Measurements from ENCODE around the gene FBLN5. TPM values are rescaled to one million over a fixed set of nuclear protein-coding genes. Genes with fewer than 3 reads are reported as not detected.
"Not testable (repeated sequence)": the region's sequence is repeated elsewhere in the genome, so short reads cannot be mapped to it uniquely, and the experiment has no call there.

Gene FBLN5
- total and polyA plus RNA-seq, 5 donors from 2014 or later: 3.0 to 21.9 (median 20.9) TPM

DNA sequence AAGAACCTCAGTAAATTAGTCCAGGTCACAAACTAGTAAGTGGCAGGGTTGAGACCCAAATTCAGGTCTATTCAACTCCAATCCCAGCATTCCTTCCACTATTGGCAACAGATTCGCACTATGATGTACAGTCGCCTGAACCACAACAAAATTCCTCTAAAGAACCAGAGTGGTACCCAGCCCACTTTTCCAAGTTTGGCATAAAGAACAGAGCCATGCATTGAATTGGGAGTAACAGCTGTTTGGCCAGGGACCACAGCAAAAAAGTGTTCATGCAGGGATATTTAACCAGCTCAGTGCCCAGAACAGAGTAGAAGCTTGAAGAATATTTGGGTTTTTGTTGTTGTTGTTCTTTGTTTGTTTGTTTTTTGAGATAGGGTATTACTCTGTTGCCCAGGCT lies 89.9 kb downstream of the FBLN5 start:
- H3K4me1 Mint-ChIP-seq: peaks cover 18 to 83% (median 58%) of the 10 kb centered on the region in 4 donors
- H3K4me3 Mint-ChIP-seq: no peak overlapping the region
- no peak for DNase-seq
- H3K27me3 Mint-ChIP-seq: no peaks in the 10 kb centered on the region
- peaks cover 49% of the 10 kb centered on the region for H3K36me3 Mint-ChIP-seq
- no peak overlapping the region for H3K27ac ChIP-seq (ENCODE audit: insufficient read depth, low read length, poor library complexity, severe bottlenecking)
- no peaks in the 10 kb centered on the region for H3K9me3 ChIP-seq (ENCODE audit: control insufficient read depth in 2 of 2, low read length in 2 of 2)
- H3K4me3 ChIP-seq (ENCODE audit: low read depth, low read length): no peak overlapping the region
- no peaks in the 10 kb centered on the region for H3K9me3 Mint-ChIP-seq
- peak overlapping the region in 1 of 3 donors; percentile 20 for H3K27ac Mint-ChIP-seq
- no peaks in the 10 kb centered on the region for H3K27me3 ChIP-seq (ENCODE audit: control insufficient read depth, insufficient read depth, low read length)
- peaks cover 52% of the 10 kb centered on the region for H3K4me1 ChIP-seq (ENCODE audit: control insufficient read depth, insufficient read depth, low read length, poor library complexity, severe bottlenecking)
- peaks cover 18% of the 10 kb centered on the region for H3K36me3 ChIP-seq (ENCODE audit: control insufficient read depth, insufficient read depth, low read length)
- no peak for ATAC-seq (ENCODE audit: low read depth in 2 of 2)

- Mint-ChIP-seq H3K9me3 (no peaks in the 10 kb centered on the region), H3K27me3 (no peaks in the 10 kb centered on the region), H3K4me3 (peak overlapping the region in 2 of 4 donors; percentile 11 to 40), H3K4me1 (peaks cover 15 to 59% (median 43%) of the 10 kb centered on the region in 4 donors), H3K36me3 (peaks cover 41% of the 10 kb centered on the region), H3K27ac (peak overlapping the region; percentile 27 to 91 (median 54))
- Histone ChIP-seq H3K36me3 (ENCODE audit: control insufficient read depth, insufficient read depth, low read length) (peaks cover 29% of the 10 kb centered on the region), H3K27ac (ENCODE audit: insufficient read depth, low read length, poor library complexity, severe bottlenecking) (no peak overlapping the region), H3K4me3 (ENCODE audit: low read depth, low read length) (no peak overlapping the region), H3K4me1 (ENCODE audit: control insufficient read depth, insufficient read depth, low read length, poor library complexity, severe bottlenecking) (peaks cover 24% of the 10 kb centered on the region), H3K27me3 (ENCODE audit: control insufficient read depth, insufficient read depth, low read length) (no peaks in the 10 kb centered on the region), H3K9me3 (ENCODE audit: control insufficient read depth in 2 of 2, low read length in 2 of 2) (no peaks in the 10 kb centered on the region)
- DNase-seq: no peak
- no peak for ATAC-seq (ENCODE audit: low read depth in 2 of 2)
Observed at GRCh38 chr14:91854327-91854934, 93.1 kb downstream of the FBLN5 start.

GRCh38 chr14:91851563-91851962 lies 95.9 kb downstream of the FBLN5 start:
- Mint-ChIP-seq H3K27ac (no peak overlapping the region), H3K27me3 (peaks cover 4% of the 10 kb centered on the region), H3K4me1 (peaks cover 12 to 49% (median 33%) of the 10 kb centered on the region in 4 donors), H3K9me3 (no peaks in the 10 kb centered on the region), H3K36me3 (peaks cover 53% of the 10 kb centered on the region), H3K4me3 (no peak overlapping the region)
- H3K4me1 ChIP-seq (ENCODE audit: control insufficient read depth, insufficient read depth, low read length, poor library complexity, severe bottlenecking): peaks cover 9% of the 10 kb centered on the region
- H3K36me3 ChIP-seq (ENCODE audit: control insufficient read depth, insufficient read depth, low read length): peaks cover 26% of the 10 kb centered on the region
- ATAC-seq (ENCODE audit: low read depth in 2 of 2) (no peak), DNase-seq (no peak)
- H3K9me3 ChIP-seq (ENCODE audit: control insufficient read depth in 2 of 2, low read length in 2 of 2): no peaks in the 10 kb centered on the region
- no peaks in the 10 kb centered on the region for H3K27me3 ChIP-seq (ENCODE audit: control insufficient read depth, insufficient read depth, low read length)
- no peak overlapping the region for H3K27ac ChIP-seq (ENCODE audit: insufficient read depth, low read length, poor library complexity, severe bottlenecking)
- no peak overlapping the region for H3K4me3 ChIP-seq (ENCODE audit: low read depth, low read length)

DNA sequence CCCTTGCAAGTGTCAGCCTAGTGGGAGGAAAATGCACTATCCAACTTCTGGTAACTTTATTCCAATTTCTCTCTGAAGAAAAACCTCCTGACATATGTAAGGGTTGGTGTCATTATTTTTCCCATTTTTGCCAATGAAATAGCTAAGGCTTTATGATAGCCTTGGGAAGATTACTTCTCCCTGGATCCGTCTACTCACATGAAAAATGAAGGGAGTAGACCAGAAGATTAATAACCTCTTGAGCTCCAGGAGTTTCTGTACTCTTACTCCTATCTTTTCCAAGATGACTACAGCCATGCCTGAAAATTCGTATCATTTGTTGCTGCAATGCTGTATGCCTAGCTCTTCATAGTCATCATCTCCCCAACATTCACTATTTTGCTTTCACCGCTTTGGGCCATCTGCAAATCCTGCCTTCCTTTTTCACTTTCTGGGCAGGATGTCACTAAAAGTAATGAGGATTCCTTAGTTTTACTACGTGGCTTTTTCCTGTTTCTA lies 98.9 kb downstream of the FBLN5 start:
- Histone ChIP-seq H3K36me3 (ENCODE audit: control insufficient read depth, insufficient read depth, low read length) (peaks cover 18% of the 10 kb centered on the region), H3K9me3 (ENCODE audit: control insufficient read depth in 2 of 2, low read length in 2 of 2) (no peaks in the 10 kb centered on the region), H3K27me3 (ENCODE audit: control insufficient read depth, insufficient read depth, low read length) (no peaks in the 10 kb centered on the region), H3K4me3 (ENCODE audit: low read depth, low read length) (no peak overlapping the region), H3K27ac (ENCODE audit: insufficient read depth, low read length, poor library complexity, severe bottlenecking) (no peak overlapping the region), H3K4me1 (ENCODE audit: control insufficient read depth, insufficient read depth, low read length, poor library complexity, severe bottlenecking) (no peaks in the 10 kb centered on the region)
- Mint-ChIP-seq H3K36me3 (peaks cover 44% of the 10 kb centered on the region), H3K4me3 (no peak overlapping the region), H3K27me3 (peaks cover 4% of the 10 kb centered on the region), H3K4me1 (peaks cover 7 to 27% (median 23%) of the 10 kb centered on the region in 4 donors), H3K9me3 (no peaks in the 10 kb centered on the region), H3K27ac (no peak overlapping the region)
- ATAC-seq (ENCODE audit: low read depth in 2 of 2) (no peak), DNase-seq (no peak)

DNA sequence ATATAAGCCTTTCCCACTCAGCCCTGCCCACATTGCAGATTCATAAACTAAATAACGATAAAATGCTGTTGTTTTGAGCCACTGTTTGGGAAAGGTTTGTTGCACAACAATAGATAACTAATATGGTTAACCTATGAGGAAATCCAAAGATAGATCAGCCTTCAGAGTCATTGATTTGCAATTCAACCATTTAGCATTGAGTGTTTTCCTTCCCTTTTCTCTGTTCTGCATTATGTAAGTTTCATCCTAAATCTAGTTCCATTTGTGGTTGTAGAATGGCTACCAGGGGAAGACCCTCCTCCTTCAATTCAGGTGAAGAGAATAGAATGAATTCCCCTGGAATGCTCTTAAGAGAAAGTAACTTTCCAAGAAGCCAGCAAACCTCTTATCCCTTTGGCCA lies 99.8 kb downstream of the FBLN5 start:
- peak overlapping the region in 1 of 3 donors; percentile 20 for H3K27ac Mint-ChIP-seq
- H3K36me3 Mint-ChIP-seq: peaks cover 40% of the 10 kb centered on the region
- DNase-seq (no peak), ATAC-seq (ENCODE audit: low read depth in 2 of 2) (no peak)
- Histone ChIP-seq H3K4me3 (ENCODE audit: low read depth, low read length) (no peak overlapping the region), H3K9me3 (ENCODE audit: control insufficient read depth in 2 of 2, low read length in 2 of 2) (no peaks in the 10 kb centered on the region), H3K36me3 (ENCODE audit: control insufficient read depth, insufficient read depth, low read length) (peaks cover 14% of the 10 kb centered on the region), H3K27ac (ENCODE audit: insufficient read depth, low read length, poor library complexity, severe bottlenecking) (no peak overlapping the region), H3K27me3 (ENCODE audit: control insufficient read depth, insufficient read depth, low read length) (no peaks in the 10 kb centered on the region), H3K4me1 (ENCODE audit: control insufficient read depth, insufficient read depth, low read length, poor library complexity, severe bottlenecking) (no peaks in the 10 kb centered on the region)
- no peak overlapping the region for H3K4me3 Mint-ChIP-seq
- H3K9me3 Mint-ChIP-seq: no peaks in the 10 kb centered on the region
- H3K4me1 Mint-ChIP-seq: peaks cover 7 to 21% (median 19%) of the 10 kb centered on the region in 4 donors
- H3K27me3 Mint-ChIP-seq: peaks cover 4% of the 10 kb centered on the region

- Histone ChIP-seq H3K4me1 (ENCODE audit: control insufficient read depth, insufficient read depth, low read length, poor library complexity, severe bottlenecking) (no peaks in the 10 kb centered on the region), H3K36me3 (ENCODE audit: control insufficient read depth, insufficient read depth, low read length) (no peaks in the 10 kb centered on the region), H3K9me3 (ENCODE audit: control insufficient read depth in 2 of 2, low read length in 2 of 2) (no peaks in the 10 kb centered on the region), H3K27ac (ENCODE audit: insufficient read depth, low read length, poor library complexity, severe bottlenecking) (no peak overlapping the region), H3K4me3 (ENCODE audit: low read depth, low read length) (no peak overlapping the region), H3K27me3 (ENCODE audit: control insufficient read depth, insufficient read depth, low read length) (no peaks in the 10 kb centered on the region)
- ATAC-seq (ENCODE audit: low read depth in 2 of 2) (no peak), DNase-seq (no peak)
- Mint-ChIP-seq H3K27me3 (peaks cover 4% of the 10 kb centered on the region), H3K9me3 (no peaks in the 10 kb centered on the region), H3K4me1 (peaks cover 0 to 25% (median 19%) of the 10 kb centered on the region in 4 donors), H3K4me3 (no peak overlapping the region), H3K36me3 (peaks cover 33% of the 10 kb centered on the region), H3K27ac (peak overlapping the region in 2 of 3 donors; percentile 3 to 56)
Observed at GRCh38 chr14:91845652-91846051, 101.8 kb downstream of the FBLN5 start.

DNA sequence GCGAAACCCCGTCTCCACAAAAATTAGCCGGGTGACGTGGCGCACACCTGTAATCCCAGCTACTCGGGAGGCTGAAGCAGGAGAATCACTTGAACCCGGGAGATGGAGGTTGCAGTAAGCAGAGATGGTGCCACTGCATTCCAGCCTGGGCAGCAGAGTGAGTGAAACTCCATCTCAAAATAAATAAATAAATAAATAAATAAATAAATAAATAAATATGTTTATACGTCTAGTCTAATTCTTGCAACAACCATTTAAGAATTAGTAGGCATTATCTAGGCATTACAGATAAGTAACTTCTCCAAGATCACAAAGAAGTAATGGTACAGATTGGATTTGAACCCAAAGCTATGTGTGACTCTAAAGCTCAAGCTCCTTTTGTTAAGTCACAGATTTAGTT lies 102.4 kb downstream of the FBLN5 start:
- not testable (repeated sequence) for DNase-seq; H3K9me3 Mint-ChIP-seq; H3K27ac Mint-ChIP-seq; H3K27ac ChIP-seq (ENCODE audit: insufficient read depth, low read length, poor library complexity, severe bottlenecking); H3K4me3 Mint-ChIP-seq; H3K4me1 ChIP-seq (ENCODE audit: control insufficient read depth, insufficient read depth, low read length, poor library complexity, severe bottlenecking); H3K36me3 ChIP-seq (ENCODE audit: control insufficient read depth, insufficient read depth, low read length); H3K27me3 ChIP-seq (ENCODE audit: control insufficient read depth, insufficient read depth, low read length); H3K9me3 ChIP-seq (ENCODE audit: control insufficient read depth in 2 of 2, low read length in 2 of 2); ATAC-seq (ENCODE audit: low read depth in 2 of 2); H3K27me3 Mint-ChIP-seq; H3K4me3 ChIP-seq (ENCODE audit: low read depth, low read length)
- H3K4me1 Mint-ChIP-seq: peaks cover 0 to 30% (median 24%) of the 10 kb centered on the region in 4 donors
- peaks cover 39% of the 10 kb centered on the region for H3K36me3 Mint-ChIP-seq

- no peak overlapping the region for H3K27ac Mint-ChIP-seq
- H3K4me3 Mint-ChIP-seq: no peak overlapping the region
- no peaks in the 10 kb centered on the region for H3K27me3 ChIP-seq (ENCODE audit: control insufficient read depth, insufficient read depth, low read length)
- H3K36me3 ChIP-seq (ENCODE audit: control insufficient read depth, insufficient read depth, low read length): no peaks in the 10 kb centered on the region
- no peak overlapping the region for H3K27ac ChIP-seq (ENCODE audit: insufficient read depth, low read length, poor library complexity, severe bottlenecking)
- DNase-seq (no peak), ATAC-seq (ENCODE audit: low read depth in 2 of 2) (no peak)
- H3K9me3 Mint-ChIP-seq: no peaks in the 10 kb centered on the region
- H3K4me3 ChIP-seq (ENCODE audit: low read depth, low read length): no peak overlapping the region
- H3K36me3 Mint-ChIP-seq: peaks cover 37% of the 10 kb centered on the region
- no peaks in the 10 kb centered on the region for H3K9me3 ChIP-seq (ENCODE audit: control insufficient read depth in 2 of 2, low read length in 2 of 2)
- H3K4me1 Mint-ChIP-seq: peaks cover 5 to 29% (median 25%) of the 10 kb centered on the region in 4 donors
- H3K27me3 Mint-ChIP-seq: peaks cover 2% of the 10 kb centered on the region
- H3K4me1 ChIP-seq (ENCODE audit: control insufficient read depth, insufficient read depth, low read length, poor library complexity, severe bottlenecking): no peaks in the 10 kb centered on the region
Observed at GRCh38 chr14:91844029-91844428, 103.5 kb downstream of the FBLN5 start.

Measured in CD4-positive, CD25-positive, alpha-beta regulatory T cell (primary cell).